Endothelial cell of umbilical vein (primary cell): ENCODE results near the gene PALMD. TPM values are rescaled to one million over a fixed set of nuclear protein-coding genes. Genes with fewer than 3 reads are reported as not detected.

Experiments
- BruUV-seq: library from RNA; stranded (reverse); fragments of 400-500 nt; replicated peaks from 2 replicates; lab custom pipeline; 2021; lab: Mats Ljungman, UMichigan
- CTCF ChIA-PET: fragments of 300-600, 350-600 bp; sonication (Branson Sonifier 250); formaldehyde crosslinking; loops from one replicate; lab custom pipeline; 2021; ENCODE audit warnings: antibody characterized with exemption, inconsistent platforms; lab: Charles Lee
- POLR2A ChIA-PET: fragments of 300-600, 350-600 bp; sonication (Branson Sonifier 250); formaldehyde crosslinking; loops from one replicate; lab custom pipeline; 2021; ENCODE audit warnings: antibody characterized with exemption, inconsistent platforms; lab: Charles Lee
- DNase-seq: peaks from one replicate; pipeline ENCODE4 v3.0.0-alpha.2; 2011; ENCODE audit warnings: low read depth, low spot score
- FAIRE-seq: peaks from 2 replicates; lab custom pipeline; 2011; peaks lifted over from hg19 to GRCh38; lab: Jason Lieb, UNC
- H2AFZ ChIP-seq: 2 replicates; pipeline ENCODE4 v1.6.0; 2012; ENCODE audit warnings: low read depth, low read length, control low read depth, inconsistent platforms
- H3K27ac ChIP-seq: 2 replicates; pipeline ENCODE4 v1.5.1; 2011; ENCODE audit warnings: low read depth, mild to moderate bottlenecking, control low read depth, low read length, moderate library complexity; ENCODE audit not compliant: insufficient read depth
- H3K27me3 ChIP-seq, 2 experiments: 2 replicates each; pipeline versions ENCODE4 v1.6.0 to v1.6.1; 2011; ENCODE audit warnings: low read length in 2 of 2, mixed read lengths in 1 of 2; ENCODE audit not compliant: control insufficient read depth in 2 of 2, insufficient read depth in 2 of 2
- H3K36me3 ChIP-seq, 2 experiments: 2 replicates in 1 of 2; 3 replicates in 1 of 2; pipeline ENCODE4 v1.5.1; 2011; ENCODE audit warnings: low read length in 2 of 2, mild to moderate bottlenecking in 1 of 2, moderate library complexity in 1 of 2; ENCODE audit not compliant: control insufficient read depth in 2 of 2, insufficient read depth in 2 of 2; ENCODE audit errors: extremely low read depth in 1 of 2
- H3K4me1 ChIP-seq: 3 replicates; pipeline ENCODE4 v1.5.1; 2011; ENCODE audit warnings: mild to moderate bottlenecking, low read length; ENCODE audit not compliant: control insufficient read depth, insufficient read depth; ENCODE audit errors: extremely low read depth
- H3K4me2 ChIP-seq: 2 replicates; pipeline ENCODE4 v1.6.1; 2011; ENCODE audit warnings: low read length, control low read depth, mixed read lengths; ENCODE audit not compliant: insufficient read depth
- H3K4me3 ChIP-seq, 3 experiments: fragments of 200-600 bp in 1 of 3; sonication (generic), shearing (Covaris generic) in 1 of 3; replicated peaks in 1 of 3; 2 replicates each; pipeline ENCODE4 v1.5.1; 2011 to 2016; ENCODE audit warnings: control low read depth in 3 of 3, low read length in 3 of 3, mild to moderate bottlenecking in 2 of 3, inconsistent platforms in 1 of 3, low read depth in 1 of 3, moderate library complexity in 1 of 3; ENCODE audit not compliant: insufficient read depth in 1 of 3
- H3K79me2 ChIP-seq: 2 replicates; pipeline ENCODE4 v1.6.0; 2012; ENCODE audit warnings: low read length, inconsistent platforms; ENCODE audit not compliant: control insufficient read depth, insufficient read depth
- H3K9ac ChIP-seq: replicated peaks from 2 replicates; pipeline ENCODE3; 2011; ENCODE audit warnings: low read length, control low read depth; ENCODE audit not compliant: insufficient read depth; ENCODE audit errors: extremely low read depth
- H3K9me1 ChIP-seq: replicated peaks from 3 replicates; pipeline ENCODE4 v1.6.0; 2011; ENCODE audit warnings: mild to moderate bottlenecking, low read length; ENCODE audit not compliant: control insufficient read depth, insufficient read depth; ENCODE audit errors: extremely low read depth
- H3K9me3 ChIP-seq: replicated peaks from 2 replicates; pipeline ENCODE4 v1.5.1; 2012; ENCODE audit warnings: low read length, inconsistent platforms; ENCODE audit not compliant: control insufficient read depth, insufficient read depth
- H4K20me1 ChIP-seq: replicated peaks from 2 replicates; pipeline ENCODE3; 2011; ENCODE audit warnings: mild to moderate bottlenecking, low read length; ENCODE audit not compliant: control insufficient read depth, insufficient read depth; ENCODE audit errors: extremely low read depth
- CTCF ChIP-seq, 2 donors: IDR thresholded peaks; 1 replicate in 1 of 2; 2 replicates in 1 of 2; pipeline ENCODE4 v1.5.1; 2011; ENCODE audit warnings: low read length in 2 of 2, mild to moderate bottlenecking in 2 of 2, moderate library complexity in 2 of 2, control low read depth in 1 of 2, inconsistent platforms in 1 of 2, low read depth in 1 of 2; ENCODE audit not compliant: insufficient read depth in 1 of 2; ENCODE audit errors: extremely low read depth in 1 of 2
- EZH2 ChIP-seq: IDR thresholded peaks from 2 replicates; pipeline ENCODE4 v1.6.1; 2012; ENCODE audit warnings: borderline replicate concordance, low read depth, mild to moderate bottlenecking, moderate library complexity, low read length, inconsistent platforms; ENCODE audit not compliant: severe bottlenecking
- FOS ChIP-seq: IDR thresholded peaks from 2 replicates; pipeline ENCODE4 v1.6.1; 2011; ENCODE audit warnings: mild to moderate bottlenecking, low read length, moderate library complexity, borderline replicate concordance; ENCODE audit not compliant: insufficient read depth
- GATA2 ChIP-seq: IDR thresholded peaks from 2 replicates; pipeline ENCODE4 v1.7.0; 2011; ENCODE audit warnings: low read depth, mild to moderate bottlenecking, moderate library complexity, mixed read lengths, low read length; ENCODE audit not compliant: insufficient read length, insufficient read depth
- JUN ChIP-seq: IDR thresholded peaks from 2 replicates; pipeline ENCODE4 v1.6.1; 2011; ENCODE audit warnings: borderline replicate concordance, low read depth; ENCODE audit not compliant: insufficient read length, insufficient read depth
- MYC ChIP-seq: IDR thresholded peaks from one replicate; pipeline ENCODE4 v1.6.1; 2011; ENCODE audit warnings: mild to moderate bottlenecking, low read depth, low read length
- POLR2A ChIP-seq: IDR thresholded peaks from 2 replicates; pipeline ENCODE4 v1.6.1; 2012; ENCODE audit warnings: low read depth, mild to moderate bottlenecking, control low read depth, low read length
- POLR2AphosphoS5 ChIP-seq: IDR thresholded peaks from 2 replicates; pipeline ENCODE4 v1.6.1; 2012; ENCODE audit warnings: low read depth, mild to moderate bottlenecking, control low read depth, low read length, moderate library complexity; ENCODE audit not compliant: insufficient read depth
- dilution Hi-C: fragments of 300-500 bp; cut with MboI; formaldehyde crosslinking; loops from one replicate; pipeline ENCODE4 v1.15.0; 2019; ENCODE audit warnings: low sequenced_read_pairs; ENCODE audit not compliant: extremely low pct_ligation_motif_present
- intact Hi-C: fragments of 100-400 bp; cut with micrococcal nuclease; formaldehyde crosslinking; loops from one replicate; pipeline ENCODE4 v1.10.0; 2022
- polyA plus RNA-seq, 4 experiments: library from polyadenylated mRNA; depleted of rRNA in 3 of 4; stranded (reverse) in 3 of 4; unstranded in 1 of 4; fragments of >200 nt; gene quantifications; 2 replicates each; pipeline versions ENCODE4 v1.2.1 to v1.2.3, GENCODE V29; 2011 to 2012; ENCODE audit warnings: missing spikeins in 1 of 4
- total RNA-seq: library from RNA; stranded (reverse); gene quantifications from 2 replicates; pipeline ENCODE4 v1.2.3, GENCODE V29; 2021
- TF ChIP-seq, protein P1 (sequence below): IDR thresholded peaks from 2 replicates; pipeline ENCODE4 v1.6.1; 2011; ENCODE audit not compliant: insufficient read depth, insufficient read length

Gene PALMD
- total and polyA plus RNA-seq, 2 donors (not counting 3 experiments of a cell fraction or from before 2014, with no cell fraction given): 52.6 to 137 TPM

GRCh38 chr1:99636647-99637175 lies 9.2 kb upstream of the PALMD start:
- no TSS peak for BruUV-seq
- Histone ChIP-seq H3K4me1 (peaks cover 32% of the 10 kb centered on the region), H4K20me1 (no peaks in the 10 kb centered on the region), H3K79me2 (no peaks in the 10 kb centered on the region), H3K9me1 (no peaks in the 10 kb centered on the region), H3K27ac (no peak overlapping the region), H3K9me3 (no peaks in the 10 kb centered on the region), H3K36me3 (no peaks in the 10 kb centered on the region), H3K9ac (no peak overlapping the region), H3K27me3 (no peaks in the 10 kb centered on the region), H3K4me3 (no peak overlapping the region), H3K4me2 (no peak overlapping the region), H2AFZ (no peak overlapping the region)
- no peak for FAIRE-seq
- TF ChIP-seq EZH2 (no peak), GATA2 (no peak), MYC (no peak), FOS (no peak), POLR2AphosphoS5 (no peak), JUN (no peak), CTCF (IDR thresholded peaks at IDR 0.05; ENCODE audit: extremely low read depth in 1 of 2, insufficient read depth in 1 of 2, low read depth in 1 of 2, low read length in 2 of 2) (no peak), POLR2A (no peak)
- TF ChIP-seq, protein P1, sequence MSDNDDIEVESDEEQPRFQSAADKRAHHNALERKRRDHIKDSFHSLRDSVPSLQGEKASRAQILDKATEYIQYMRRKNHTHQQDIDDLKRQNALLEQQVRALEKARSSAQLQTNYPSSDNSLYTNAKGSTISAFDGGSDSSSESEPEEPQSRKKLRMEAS: no peak
- intact Hi-C loops (no loop called here), dilution Hi-C loops (no loop called here)
- CTCF ChIA-PET: no interaction called here
- POLR2A ChIA-PET: no interaction called here
- DNase-seq: no peak
